Endodermal cell (in vitro differentiated cells): ENCODE measurements around the gene HIP1. TPM values are rescaled to one million over a fixed set of nuclear protein-coding genes. Genes with fewer than 3 reads are reported as not detected.

Experiments
- DNase-seq: peaks from one replicate; pipeline ENCODE4 v3.0.0-alpha.2; 2017
- H3K27ac ChIP-seq: 2 replicates; pipeline ENCODE4 v1.5.1; 2013; ENCODE audit warnings: mild to moderate bottlenecking, low read depth, low read length, moderate library complexity
- H3K27me3 ChIP-seq: 2 replicates; pipeline ENCODE4 v1.6.1; 2013; ENCODE audit warnings: mild to moderate bottlenecking, low read length, moderate library complexity; ENCODE audit not compliant: insufficient read depth, control insufficient read depth, poor library complexity, severe bottlenecking
- H3K36me3 ChIP-seq: 2 replicates; pipeline ENCODE4 v1.7.0; 2013; ENCODE audit warnings: mild to moderate bottlenecking, low read length, moderate library complexity; ENCODE audit not compliant: control insufficient read depth, insufficient read depth
- H3K4me1 ChIP-seq: one replicate; pipeline ENCODE4 v1.7.0; 2013; ENCODE audit warnings: low read length; ENCODE audit not compliant: control insufficient read depth, insufficient read depth
- H3K4me3 ChIP-seq: 2 replicates; pipeline ENCODE4 v1.5.1; 2013; ENCODE audit warnings: mild to moderate bottlenecking, low read length, moderate library complexity
- H3K9ac ChIP-seq: 2 replicates; pipeline ENCODE4 v1.6.1; 2013; ENCODE audit warnings: mild to moderate bottlenecking, low read length, moderate library complexity; ENCODE audit not compliant: poor library complexity, severe bottlenecking; ENCODE audit errors: extremely low read depth
- H3K9me3 ChIP-seq: 2 replicates; pipeline ENCODE4 v1.6.1; 2013; ENCODE audit warnings: mild to moderate bottlenecking, low read length, moderate library complexity; ENCODE audit not compliant: control insufficient read depth
- H3K27ac Mint-ChIP-seq: 2 replicates; pipeline ENCODE4 v1.8.0; 2020; ENCODE audit warnings: mixed read lengths
- H3K27me3 Mint-ChIP-seq: 2 replicates; pipeline ENCODE4 v1.8.0; 2021; ENCODE audit warnings: mild to moderate bottlenecking, mixed read lengths; ENCODE audit not compliant: insufficient read depth
- H3K36me3 Mint-ChIP-seq: 2 replicates; pipeline ENCODE4 v1.8.0; 2020; ENCODE audit warnings: low read depth, mixed read lengths
- H3K4me1 Mint-ChIP-seq: 2 replicates; pipeline ENCODE4 v1.8.0; 2020; ENCODE audit warnings: mixed read lengths
- H3K4me3 Mint-ChIP-seq: 2 replicates; pipeline ENCODE4 v1.8.0; 2020; ENCODE audit warnings: mild to moderate bottlenecking, moderate library complexity, mixed read lengths
- H3K9me3 Mint-ChIP-seq: 2 replicates; pipeline ENCODE4 v1.8.0; 2020; ENCODE audit warnings: mild to moderate bottlenecking, mixed read lengths
- WGBS, 2 experiments: methylation state at CpG; one replicate each; pipeline versions ENCODE4 v1.1.5 to v1.1.7; 2013; ENCODE audit warnings: missing lambda C conversion rate in 2 of 2, mixed read lengths in 1 of 2; ENCODE audit not compliant: insufficient coverage in 1 of 2, insufficient read length in 1 of 2; 5-methylcytosine and 5-hydroxymethylcytosine counted together
- total RNA-seq, 2 donors: library from RNA; stranded (reverse); fragmentation: NEBNext Ultra II Directional in 1 of 2; extraction: Animal tissue kit (Norgen Biotek cat#: 25700) in 1 of 2; gene quantifications; 2 replicates in 1 of 2; 3 replicates in 1 of 2; pipeline ENCODE4 v1.2.1, GENCODE V29; 2021
- TF ChIP-seq, protein P1 (sequence below): fragments of 200-600 bp; sonication (generic); conservative IDR thresholded peaks from 2 replicates; pipeline ENCODE4 v1.5.0; 2021; ENCODE audit warnings: antibody characterized with exemption, mild to moderate bottlenecking

The HIP1 gene
- total RNA-seq, 2 donors from 2014 or later: 64.7 to 70.0 TPM

DNA sequence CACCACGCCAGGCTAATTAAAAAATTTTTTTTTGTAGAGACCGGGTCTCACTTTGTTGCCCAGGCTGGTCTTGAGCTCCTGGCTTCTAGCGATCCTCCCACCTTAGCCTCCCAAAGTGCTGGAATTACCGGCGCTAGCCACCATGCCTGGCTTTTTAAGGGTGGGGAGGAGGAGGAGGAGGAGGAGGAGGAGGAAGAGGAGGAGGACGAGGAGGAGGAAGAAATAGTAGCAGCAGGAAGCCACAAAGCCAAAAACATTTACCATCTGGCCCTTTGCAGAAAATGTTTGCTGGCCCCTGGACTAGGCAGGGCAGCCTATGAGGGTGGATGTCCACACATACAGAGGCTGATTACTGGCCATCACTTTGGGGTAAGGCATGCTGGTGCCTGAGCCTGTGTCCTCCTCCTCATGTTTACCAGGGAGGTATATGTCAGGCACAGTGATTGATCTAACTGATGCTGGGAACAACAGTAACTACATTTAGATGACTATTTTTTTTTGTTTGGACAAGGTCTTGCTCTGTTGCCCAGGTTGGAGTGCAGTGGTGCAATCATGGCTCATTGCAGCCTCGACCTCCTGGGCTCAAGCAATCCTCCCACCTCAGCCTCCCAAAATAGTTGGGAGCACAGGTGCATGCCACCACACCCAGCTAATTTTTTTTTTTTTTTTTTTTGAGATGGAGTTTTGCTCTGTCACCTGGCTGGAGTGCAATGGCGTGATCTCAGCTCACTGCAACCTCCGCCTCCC, 122.1 kb downstream of the HIP1 start:
- Histone ChIP-seq H3K9me3 (no peaks in the 10 kb centered on the region), H3K27me3 (no peaks in the 10 kb centered on the region), H3K9ac (no peak overlapping the region), H3K27ac (no peak overlapping the region), H3K4me1 (no peaks in the 10 kb centered on the region), H3K4me3 (no peak overlapping the region), H3K36me3 (no peaks in the 10 kb centered on the region)
- TF ChIP-seq, protein P1, sequence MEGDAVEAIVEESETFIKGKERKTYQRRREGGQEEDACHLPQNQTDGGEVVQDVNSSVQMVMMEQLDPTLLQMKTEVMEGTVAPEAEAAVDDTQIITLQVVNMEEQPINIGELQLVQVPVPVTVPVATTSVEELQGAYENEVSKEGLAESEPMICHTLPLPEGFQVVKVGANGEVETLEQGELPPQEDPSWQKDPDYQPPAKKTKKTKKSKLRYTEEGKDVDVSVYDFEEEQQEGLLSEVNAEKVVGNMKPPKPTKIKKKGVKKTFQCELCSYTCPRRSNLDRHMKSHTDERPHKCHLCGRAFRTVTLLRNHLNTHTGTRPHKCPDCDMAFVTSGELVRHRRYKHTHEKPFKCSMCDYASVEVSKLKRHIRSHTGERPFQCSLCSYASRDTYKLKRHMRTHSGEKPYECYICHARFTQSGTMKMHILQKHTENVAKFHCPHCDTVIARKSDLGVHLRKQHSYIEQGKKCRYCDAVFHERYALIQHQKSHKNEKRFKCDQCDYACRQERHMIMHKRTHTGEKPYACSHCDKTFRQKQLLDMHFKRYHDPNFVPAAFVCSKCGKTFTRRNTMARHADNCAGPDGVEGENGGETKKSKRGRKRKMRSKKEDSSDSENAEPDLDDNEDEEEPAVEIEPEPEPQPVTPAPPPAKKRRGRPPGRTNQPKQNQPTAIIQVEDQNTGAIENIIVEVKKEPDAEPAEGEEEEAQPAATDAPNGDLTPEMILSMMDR: no peak
- no peak overlapping the region for H3K4me3 Mint-ChIP-seq
- no peaks in the 10 kb centered on the region for H3K4me1 Mint-ChIP-seq
- no peaks in the 10 kb centered on the region for H3K27me3 Mint-ChIP-seq
- no peak for DNase-seq
- no peaks in the 10 kb centered on the region for H3K9me3 Mint-ChIP-seq
- H3K27ac Mint-ChIP-seq: no peak overlapping the region
- WGBS, 2 experiments: 95 to 100% methylated on average over 3 to 8 of the region's 9 CpGs
- H3K36me3 Mint-ChIP-seq: peaks cover 44% of the 10 kb centered on the region

DNA sequence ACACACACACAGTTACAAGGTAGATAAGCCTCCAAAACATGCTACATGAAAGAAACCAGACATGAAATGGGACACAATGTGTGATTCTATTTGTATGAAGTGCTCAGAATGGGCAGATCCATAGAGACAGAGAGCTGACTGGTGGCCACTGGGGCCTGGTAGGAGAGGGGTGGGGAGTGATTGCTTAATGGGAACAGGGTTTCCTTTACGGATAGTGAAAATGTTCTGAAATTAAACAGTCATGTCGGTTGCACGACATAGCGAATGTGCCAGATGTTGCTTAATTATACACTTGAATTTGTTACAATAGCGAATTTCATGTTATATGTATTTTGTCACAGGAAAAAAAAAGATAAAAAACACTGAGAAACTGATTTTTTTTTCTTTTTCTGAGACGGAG, 124.3 kb downstream of the HIP1 start:
- no peak overlapping the region for H3K27ac Mint-ChIP-seq
- no peaks in the 10 kb centered on the region for H3K4me1 Mint-ChIP-seq
- Histone ChIP-seq H3K9me3 (no peaks in the 10 kb centered on the region), H3K4me3 (no peak overlapping the region), H3K4me1 (no peaks in the 10 kb centered on the region), H3K36me3 (no peaks in the 10 kb centered on the region), H3K9ac (no peak overlapping the region), H3K27ac (no peak overlapping the region), H3K27me3 (no peaks in the 10 kb centered on the region)
- H3K27me3 Mint-ChIP-seq: no peaks in the 10 kb centered on the region
- TF ChIP-seq, protein P1: no peak
- no peaks in the 10 kb centered on the region for H3K9me3 Mint-ChIP-seq
- H3K4me3 Mint-ChIP-seq: no peak overlapping the region
- H3K36me3 Mint-ChIP-seq: peaks cover 32% of the 10 kb centered on the region
- DNase-seq: no peak
- WGBS, 2 experiments: 84 to 87% methylated on average over 4 to 6 of the region's 6 CpGs

DNA sequence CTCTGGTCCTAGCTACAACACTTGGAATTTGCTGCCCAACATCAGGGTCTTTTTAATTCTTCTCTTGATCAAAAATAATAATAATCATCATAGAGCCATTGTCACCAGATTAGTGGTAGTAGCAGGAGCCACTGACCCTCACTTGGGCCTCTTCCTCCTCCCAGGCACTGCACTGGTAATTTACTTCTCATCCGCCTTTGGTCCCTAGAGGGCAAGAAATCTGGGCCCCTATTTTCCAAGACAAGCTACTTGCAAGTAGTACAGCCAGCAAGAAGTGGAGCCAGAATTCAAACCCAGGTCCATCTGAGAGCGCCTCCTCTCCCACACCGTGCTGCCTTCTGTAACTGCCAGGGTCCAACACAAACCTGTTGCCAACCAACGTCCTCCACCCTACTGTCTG, 125.4 kb downstream of the HIP1 start:
- Histone ChIP-seq H3K27ac (no peak overlapping the region), H3K4me1 (no peaks in the 10 kb centered on the region), H3K9ac (no peak overlapping the region), H3K9me3 (no peaks in the 10 kb centered on the region), H3K4me3 (no peak overlapping the region), H3K27me3 (no peaks in the 10 kb centered on the region), H3K36me3 (peaks cover 4% of the 10 kb centered on the region)
- no peak overlapping the region for H3K4me3 Mint-ChIP-seq
- H3K9me3 Mint-ChIP-seq: no peaks in the 10 kb centered on the region
- peaks cover 30% of the 10 kb centered on the region for H3K36me3 Mint-ChIP-seq
- no peaks in the 10 kb centered on the region for H3K27me3 Mint-ChIP-seq
- DNase-seq: no peak
- no peak overlapping the region for H3K27ac Mint-ChIP-seq
- H3K4me1 Mint-ChIP-seq: no peaks in the 10 kb centered on the region
- WGBS, 2 experiments: 85 to 98% methylated on average over 4 of the region's 4 CpGs
- TF ChIP-seq, protein P1: no peak
